Keratinocyte (primary cell): ENCODE measurements around the gene TRAM2. TPM values are rescaled to one million over a fixed set of nuclear protein-coding genes. Genes with fewer than 3 reads are reported as not detected.

Source experiments
- DNase-seq: peaks from one replicate; pipeline ENCODE4 v3.0.0-alpha.2; 2011; ENCODE audit warnings: low read depth, missing footprints, low spot score
- FAIRE-seq: peaks from 2 replicates; lab custom pipeline; 2011; peaks lifted over from hg19 to GRCh38; lab: Jason Lieb, UNC
- H2AFZ ChIP-seq: 2 replicates; pipeline ENCODE4 v1.6.0; 2012; ENCODE audit warnings: low read length, control low read depth, inconsistent platforms; ENCODE audit not compliant: control insufficient read depth
- H3K27ac ChIP-seq: 2 replicates; pipeline ENCODE4 v1.5.1; 2011; ENCODE audit warnings: low read length; ENCODE audit not compliant: control insufficient read depth, insufficient read depth
- H3K27me3 ChIP-seq: 3 replicates; pipeline ENCODE4 v1.6.0; 2011; ENCODE audit warnings: low read length; ENCODE audit not compliant: control insufficient read depth, insufficient read depth; ENCODE audit errors: extremely low read depth
- H3K36me3 ChIP-seq, 2 experiments: 2 replicates in 1 of 2; 3 replicates in 1 of 2; pipeline ENCODE4 v1.5.1; 2011; ENCODE audit warnings: low read length in 2 of 2, mild to moderate bottlenecking in 1 of 2; ENCODE audit not compliant: control insufficient read depth in 2 of 2, insufficient read depth in 2 of 2; ENCODE audit errors: extremely low read depth in 1 of 2
- H3K4me1 ChIP-seq: 3 replicates; pipeline ENCODE4 v1.5.1; 2011; ENCODE audit warnings: low read length; ENCODE audit not compliant: control insufficient read depth, insufficient read depth; ENCODE audit errors: extremely low read depth
- H3K4me2 ChIP-seq: 3 replicates; pipeline ENCODE4 v1.6.0; 2011; ENCODE audit warnings: low read depth, low read length; ENCODE audit not compliant: control insufficient read depth, insufficient read depth; ENCODE audit errors: extremely low read depth
- H3K4me3 ChIP-seq, 3 experiments: fragments of 200-600 bp in 1 of 3; sonication (generic) in 1 of 3; 2 replicates in 2 of 3; 3 replicates in 1 of 3; pipeline ENCODE4 v1.5.1; 2011 to 2016; ENCODE audit warnings: low read length in 3 of 3, mild to moderate bottlenecking in 3 of 3, control low read depth in 2 of 3, inconsistent platforms in 1 of 3, low read depth in 1 of 3, mixed read lengths in 1 of 3, mixed run types in 1 of 3, moderate library complexity in 1 of 3; ENCODE audit not compliant: control insufficient read depth in 2 of 3, insufficient read depth in 2 of 3; ENCODE audit errors: extremely low read depth in 1 of 3
- H3K79me2 ChIP-seq: 2 replicates; pipeline ENCODE4 v1.6.0; 2012; ENCODE audit warnings: low read length; ENCODE audit not compliant: control insufficient read depth, insufficient read depth
- H3K9ac ChIP-seq: 3 replicates; pipeline ENCODE4 v1.6.0; 2011; ENCODE audit warnings: low read length; ENCODE audit not compliant: control insufficient read depth, insufficient read depth; ENCODE audit errors: extremely low read depth
- H3K9me1 ChIP-seq: 3 replicates; pipeline ENCODE4 v1.6.0; 2011; ENCODE audit warnings: low read length; ENCODE audit not compliant: control insufficient read depth, insufficient read depth; ENCODE audit errors: extremely low read depth
- H3K9me3 ChIP-seq: 2 replicates; pipeline ENCODE4 v1.5.1; 2012; ENCODE audit warnings: low read depth, low read length; ENCODE audit not compliant: control insufficient read depth
- H4K20me1 ChIP-seq: 3 replicates; pipeline ENCODE4 v1.6.0; 2011; ENCODE audit warnings: low read length; ENCODE audit not compliant: control insufficient read depth, insufficient read depth; ENCODE audit errors: extremely low read depth
- EZH2 ChIP-seq: IDR thresholded peaks from one replicate; pipeline ENCODE4 v1.6.1; 2012; ENCODE audit warnings: inconsistent platforms, mild to moderate bottlenecking, low read length, moderate library complexity
- dilution Hi-C: fragments of 300-500 bp; cut with MboI; formaldehyde crosslinking; loops from one replicate; pipeline ENCODE4 v1.7.0; 2020; ENCODE audit warnings: low sequenced_read_pairs; ENCODE audit not compliant: extremely low pct_ligation_motif_present
- polyA minus RNA-seq, 3 experiments: library from RNA; depleted of rRNA, polyadenylated mRNA; stranded (reverse); fragments of >200 nt; gene quantifications; 1 replicate in 1 of 3; 2 replicates in 1 of 3; 3 replicates in 1 of 3; pipeline ENCODE4 v1.2.3, GENCODE V29; 2011
- polyA plus RNA-seq, 5 experiments: library from polyadenylated mRNA; depleted of rRNA in 3 of 5; stranded (reverse) in 3 of 5; stranded (forward) in 1 of 5; unstranded in 1 of 5; fragments of >200 nt; gene quantifications; 1 replicate in 1 of 5; 2 replicates in 3 of 5; 3 replicates in 1 of 5; pipeline versions ENCODE4 v1.2.1 to v1.2.3, GENCODE V29; 2011 to 2012; ENCODE audit warnings: missing spikeins in 2 of 5, low read depth in 1 of 5, low replicate concordance in 1 of 5
- TF ChIP-seq, protein P1 (sequence below), 3 experiments: IDR thresholded peaks in 1 of 3; conservative IDR thresholded peaks in 1 of 3; optimal IDR thresholded peaks in 1 of 3; 2 replicates in 2 of 3; 3 replicates in 1 of 3; pipeline versions ENCODE3 to v1.5.1; 2011; ENCODE audit warnings: low read length in 3 of 3, mild to moderate bottlenecking in 3 of 3, moderate library complexity in 2 of 3, control low read depth in 1 of 3, inconsistent platforms in 1 of 3; ENCODE audit not compliant: insufficient read depth in 2 of 3; ENCODE audit errors: extremely low read depth in 1 of 3

The TRAM2 gene, protein sequence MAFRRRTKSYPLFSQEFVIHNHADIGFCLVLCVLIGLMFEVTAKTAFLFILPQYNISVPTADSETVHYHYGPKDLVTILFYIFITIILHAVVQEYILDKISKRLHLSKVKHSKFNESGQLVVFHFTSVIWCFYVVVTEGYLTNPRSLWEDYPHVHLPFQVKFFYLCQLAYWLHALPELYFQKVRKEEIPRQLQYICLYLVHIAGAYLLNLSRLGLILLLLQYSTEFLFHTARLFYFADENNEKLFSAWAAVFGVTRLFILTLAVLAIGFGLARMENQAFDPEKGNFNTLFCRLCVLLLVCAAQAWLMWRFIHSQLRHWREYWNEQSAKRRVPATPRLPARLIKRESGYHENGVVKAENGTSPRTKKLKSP
- polyA plus RNA-seq (6.1 to 18.3 TPM (median 9.2 TPM) in 3 replicates), polyA minus RNA-seq (10.9 to 28.9 TPM (median 14.5 TPM) in 3 replicates)
- polyA plus RNA-seq (2011; ENCODE audit: low read depth) = 0.40 TPM
- 6.1 and 8.1 TPM in 2 replicates for polyA plus RNA-seq (2011; cell fraction: cytosol; rRNA removed)
- polyA plus RNA-seq (2011; cell fraction: nucleus; rRNA removed) = 17.6 and 18.8 TPM in 2 replicates
- 1.2 and 14.8 TPM in 2 replicates for polyA plus RNA-seq (2012; ENCODE audit: low replicate concordance)
- polyA minus RNA-seq (2011; cell fraction: cytosol; rRNA and poly(A)+ RNA removed) = 6.7 TPM
- 10.8 and 16.9 TPM in 2 replicates for polyA minus RNA-seq (2011; cell fraction: nucleus; rRNA and poly(A)+ RNA removed)

DNA sequence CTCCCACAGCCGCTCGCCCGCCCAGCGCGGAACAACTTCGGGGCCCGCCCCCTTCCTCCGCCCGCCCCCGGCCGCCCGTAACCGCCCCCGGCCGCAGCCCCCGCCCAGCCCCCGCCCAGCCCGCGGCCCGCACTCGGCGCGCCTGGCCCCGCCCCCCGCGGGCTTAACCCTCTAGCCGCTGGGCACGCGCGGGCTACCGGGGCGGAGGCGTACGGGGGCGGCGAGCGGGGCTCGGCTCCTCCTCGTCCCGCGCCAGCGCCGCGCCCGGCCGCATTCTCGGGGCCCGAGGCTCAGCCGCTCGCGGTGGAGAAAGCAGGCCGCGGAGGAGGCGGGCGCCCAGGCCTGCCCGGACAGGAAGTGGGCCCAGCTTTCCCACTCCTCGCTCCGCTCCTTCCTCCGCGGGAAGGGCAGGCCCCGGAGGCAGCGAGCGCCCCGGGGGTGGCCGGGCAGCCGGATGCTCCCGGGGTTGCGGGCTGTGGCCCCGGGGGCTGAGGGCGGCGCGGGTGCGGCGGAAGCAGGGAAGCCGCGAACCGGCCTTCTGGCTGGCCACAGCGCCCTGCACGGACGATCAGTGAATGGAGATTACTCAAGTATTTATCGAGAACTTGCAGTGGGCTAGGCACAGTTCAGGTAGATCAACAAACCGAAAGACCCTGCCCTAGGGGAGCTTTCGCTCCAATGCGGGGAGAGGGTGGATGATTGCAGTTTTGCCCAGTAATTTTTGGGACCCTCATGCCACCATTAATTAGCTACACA is at the start of gene TRAM2:
TRAM2 (minus strand) TSS at position 39 of the 756 bp plus-strand sequence. CDS start 145 bp downstream, outside the sequence.
- Histone ChIP-seq H2AFZ (peak within 1 kb of the TSS; percentile 83), H3K79me2 (peaks cover 40% of the 10 kb centered on the region), H4K20me1 (no peaks in the 10 kb centered on the region), H3K4me3 (peak within 1 kb of the TSS; percentile 64 to 79 (median 78)), H3K9ac (peak within 1 kb of the TSS; percentile 83), H3K4me2 (peak within 1 kb of the TSS; percentile 87), H3K9me3 (no peaks in the 10 kb centered on the region), H3K36me3 (no peaks in the 10 kb centered on the region), H3K27ac (peak within 1 kb of the TSS; percentile 73), H3K9me1 (no peaks in the 10 kb centered on the region), H3K27me3 (no peaks in the 10 kb centered on the region), H3K4me1 (peaks cover 25% of the 10 kb centered on the region)
- no peak for DNase-seq
- dilution Hi-C loops = no loop called here
- FAIRE-seq = no peak
- TF ChIP-seq, protein P1, sequence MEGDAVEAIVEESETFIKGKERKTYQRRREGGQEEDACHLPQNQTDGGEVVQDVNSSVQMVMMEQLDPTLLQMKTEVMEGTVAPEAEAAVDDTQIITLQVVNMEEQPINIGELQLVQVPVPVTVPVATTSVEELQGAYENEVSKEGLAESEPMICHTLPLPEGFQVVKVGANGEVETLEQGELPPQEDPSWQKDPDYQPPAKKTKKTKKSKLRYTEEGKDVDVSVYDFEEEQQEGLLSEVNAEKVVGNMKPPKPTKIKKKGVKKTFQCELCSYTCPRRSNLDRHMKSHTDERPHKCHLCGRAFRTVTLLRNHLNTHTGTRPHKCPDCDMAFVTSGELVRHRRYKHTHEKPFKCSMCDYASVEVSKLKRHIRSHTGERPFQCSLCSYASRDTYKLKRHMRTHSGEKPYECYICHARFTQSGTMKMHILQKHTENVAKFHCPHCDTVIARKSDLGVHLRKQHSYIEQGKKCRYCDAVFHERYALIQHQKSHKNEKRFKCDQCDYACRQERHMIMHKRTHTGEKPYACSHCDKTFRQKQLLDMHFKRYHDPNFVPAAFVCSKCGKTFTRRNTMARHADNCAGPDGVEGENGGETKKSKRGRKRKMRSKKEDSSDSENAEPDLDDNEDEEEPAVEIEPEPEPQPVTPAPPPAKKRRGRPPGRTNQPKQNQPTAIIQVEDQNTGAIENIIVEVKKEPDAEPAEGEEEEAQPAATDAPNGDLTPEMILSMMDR (optimal IDR thresholded peaks at IDR 0.05 in 1 of 3, IDR thresholded peaks at IDR 0.05 in 1 of 3, conservative IDR thresholded peaks at IDR 0.05 in 1 of 3; ENCODE audit: extremely low read depth in 1 of 3, insufficient read depth in 2 of 3, low read length in 3 of 3) = peak in 2 of 3 experiments; percentile 4 to 7
- TF ChIP-seq EZH2 = no peak

- Histone ChIP-seq H4K20me1 (no peaks in the 10 kb centered on the region), H3K36me3 (no peaks in the 10 kb centered on the region), H2AFZ (no peak overlapping the region), H3K79me2 (no peaks in the 10 kb centered on the region), H3K4me1 (no peaks in the 10 kb centered on the region), H3K27me3 (no peaks in the 10 kb centered on the region), H3K9me3 (no peaks in the 10 kb centered on the region), H3K9ac (no peak overlapping the region), H3K9me1 (no peaks in the 10 kb centered on the region), H3K4me3 (no peak overlapping the region), H3K4me2 (no peak overlapping the region), H3K27ac (no peak overlapping the region)
- DNase-seq = no peak
- TF ChIP-seq, protein P1 (optimal IDR thresholded peaks at IDR 0.05 in 1 of 3, IDR thresholded peaks at IDR 0.05 in 1 of 3, conservative IDR thresholded peaks at IDR 0.05 in 1 of 3; ENCODE audit: extremely low read depth in 1 of 3, insufficient read depth in 2 of 3, low read length in 3 of 3) = no peak
- no peak for TF ChIP-seq EZH2
- no peak for FAIRE-seq
- dilution Hi-C loops = no loop called here
Observed at GRCh38 chr6:52622810-52623209, 46.0 kb upstream of the TRAM2 start.
